K562 (cell line): ENCODE results near the gene GKAP1. TPM values are rescaled to one million over a fixed set of nuclear protein-coding genes. Genes with fewer than 3 reads are reported as not detected.

Source experiments
- ATAC-seq: fragments of 200-7000 bp; cut with Tn5 transposase; 3 replicates; pipeline ENCODE4 v1.9.1; 2020; ENCODE audit warnings: moderate library complexity
- BruUV-seq: library from RNA; stranded (reverse); fragments of 400-500 nt; replicated peaks from 2 replicates; lab custom pipeline; 2021; lab: Mats Ljungman, UMichigan
- CTCF ChIA-PET: fragments of 300-600 bp; formaldehyde crosslinking; extraction: SDS; loops from one replicate; lab custom pipeline; 2021; ENCODE audit warnings: low intra/inter-chr PET ratio; lab: Yijun Ruan, JAX
- POLR2A ChIA-PET: fragments of 300-600, 350-650 bp; sonication (Branson Sonifier 250); formaldehyde crosslinking; extraction: SDS; loops from one replicate; lab custom pipeline; 2021; ENCODE audit warnings: antibody characterized with exemption, inconsistent platforms; lab: Yijun Ruan, JAX
- DNase-seq, 4 experiments: peaks; one replicate each; pipeline versions ENCODE4 v3.0.0 to v3.0.0-alpha.2; 2011 to 2018; ENCODE audit warnings: low spot score in 3 of 4, mixed read lengths in 3 of 4; ENCODE audit errors: extremely low read depth in 1 of 4
- FAIRE-seq: peaks from 2 replicates; lab custom pipeline; 2011; peaks lifted over from hg19 to GRCh38; lab: Jason Lieb, UNC
- H2AFZ ChIP-seq: 2 replicates; pipeline ENCODE4 v1.6.0; 2011; ENCODE audit warnings: low read depth, low read length, control low read depth, inconsistent platforms
- H3K27ac ChIP-seq: fragments of 200-600 bp; 3 replicates; pipeline ENCODE4 v1.8.0; 2011; ENCODE audit warnings: low read depth, mild to moderate bottlenecking, control low read depth, inconsistent platforms, low read length, moderate library complexity, mixed read lengths; ENCODE audit errors: extremely low read depth
- H3K27me3 ChIP-seq, 2 experiments: fragments of 300-600 bp in 1 of 2; 2 replicates in 1 of 2; 3 replicates in 1 of 2; pipeline versions ENCODE4 v1.6.0 to v1.8.0; 2011; ENCODE audit warnings: inconsistent platforms in 2 of 2, low read length in 2 of 2, mild to moderate bottlenecking in 1 of 2, mixed read lengths in 1 of 2, moderate library complexity in 1 of 2; ENCODE audit not compliant: control insufficient read depth in 2 of 2, insufficient read depth in 2 of 2
- H3K36me3 ChIP-seq: fragments of 300-600 bp; 3 replicates; pipeline ENCODE4 v1.8.0; 2011; ENCODE audit warnings: mild to moderate bottlenecking, low read length, inconsistent platforms; ENCODE audit not compliant: control insufficient read depth, insufficient read depth
- H3K4me1 ChIP-seq, 2 experiments: fragments of 200-600 bp in 1 of 2; replicated peaks in 1 of 2; 2 replicates in 1 of 2; 3 replicates in 1 of 2; pipeline versions ENCODE4 v1.5.1 to v1.8.0; 2011; ENCODE audit warnings: inconsistent platforms in 2 of 2, low read length in 2 of 2, mild to moderate bottlenecking in 1 of 2, mixed read lengths in 1 of 2, moderate library complexity in 1 of 2; ENCODE audit not compliant: control insufficient read depth in 2 of 2, insufficient read depth in 2 of 2
- H3K4me2 ChIP-seq: 2 replicates; pipeline ENCODE4 v1.6.1; 2011; ENCODE audit warnings: low read length, control low read depth, inconsistent platforms, mixed read lengths; ENCODE audit not compliant: insufficient read depth
- H3K4me3 ChIP-seq: fragments of 200-600 bp; sonication (generic), shearing (Covaris generic); 2 replicates; pipeline ENCODE4 v1.5.1; 2016; ENCODE audit warnings: control low read depth, inconsistent platforms
- H3K79me2 ChIP-seq: fragments of 200-600 bp; 3 replicates; pipeline ENCODE4 v1.8.0; 2011; ENCODE audit warnings: low read length, inconsistent platforms; ENCODE audit not compliant: control insufficient read depth, insufficient read depth
- H3K9ac ChIP-seq, 2 experiments: 2 replicates each; pipeline versions ENCODE4 v1.6.0 to v1.6.1; 2011; ENCODE audit warnings: low read depth in 2 of 2, low read length in 2 of 2, control low read depth in 1 of 2, inconsistent platforms in 1 of 2, mild to moderate bottlenecking in 1 of 2, mixed read lengths in 1 of 2; ENCODE audit not compliant: insufficient read depth in 1 of 2
- H3K9me1 ChIP-seq: one replicate; pipeline ENCODE4 v1.6.0; 2011; ENCODE audit warnings: inconsistent platforms, mild to moderate bottlenecking, low read length, moderate library complexity; ENCODE audit not compliant: control insufficient read depth, insufficient read depth
- H3K9me3 ChIP-seq: replicated peaks from 2 replicates; pipeline ENCODE4 v1.5.1; 2011; ENCODE audit warnings: low read depth, low read length, inconsistent platforms; ENCODE audit not compliant: control insufficient read depth, insufficient read depth
- H4K20me1 ChIP-seq: replicated peaks from 2 replicates; pipeline ENCODE4 v1.6.1; 2011; ENCODE audit warnings: low read length, inconsistent platforms, mixed read lengths; ENCODE audit not compliant: control insufficient read depth, insufficient read depth
- HDAC1 ChIP-seq, 2 experiments: fragments of 450-650 bp; IDR thresholded peaks; 2 replicates each; pipeline ENCODE4 v1.6.1; 2016 to 2017; ENCODE audit warnings: inconsistent platforms in 1 of 2, mild to moderate bottlenecking in 1 of 2, moderate library complexity in 1 of 2
- MAFK ChIP-seq: IDR thresholded peaks from 2 replicates; pipeline ENCODE4 v1.6.1; 2011; ENCODE audit warnings: low read length, improper control_type of control experiment
- SIX5 ChIP-seq, 2 experiments: IDR thresholded peaks; 2 replicates each; pipeline ENCODE4 v1.6.1; 2011; ENCODE audit warnings: low read length in 2 of 2, borderline replicate concordance in 1 of 2, low read depth in 1 of 2, mild to moderate bottlenecking in 1 of 2, moderate library complexity in 1 of 2; ENCODE audit not compliant: insufficient read depth in 1 of 2
- ZNF316 ChIP-seq: fragments of 450-650 bp; IDR thresholded peaks from 2 replicates; pipeline ENCODE4 v1.6.1; 2016
- WGBS: fragments of 100-300 bp; shearing (Covaris generic); methylation state at CpG from one replicate; pipeline ENCODE4 v1.1.6; 2016; ENCODE audit warnings: low coverage, mixed read lengths; ENCODE audit not compliant: insufficient coverage; ENCODE audit errors: missing lambda C conversion rate; 5-methylcytosine and 5-hydroxymethylcytosine counted together
- in situ Hi-C: fragments of 300-500 bp; cut with MboI; formaldehyde crosslinking; loops from 4 replicates; pipeline ENCODE4 v1.15.0; 2018; ENCODE audit warnings: inconsistent platforms, mixed read lengths
- intact Hi-C: fragments of 100-400 bp; cut with micrococcal nuclease; formaldehyde crosslinking; loops from 2 replicates; pipeline ENCODE4 v1.14.2; 2022
- polyA plus RNA-seq, 8 experiments: library from polyadenylated mRNA; depleted of rRNA in 4 of 8; stranded (reverse) in 5 of 8; unstranded in 3 of 8; fragments of >200 nt; fragmentation: Nextera tagmentation in 2 of 8; fragmentation: Illumina TruSeq in 1 of 8; extraction: Ambion mirVana in 2 of 8; extraction: Trizol in 1 of 8; gene quantifications; 2 replicates each; pipeline versions ENCODE4 v1.2.1 to v1.2.3, GENCODE V29; 2011 to 2014; ENCODE audit warnings: inconsistent platforms in 1 of 8, missing spikeins in 1 of 8
- total RNA-seq, 7 experiments: library from RNA; depleted of rRNA in 6 of 7; stranded (reverse); fragments of >200 nt in 6 of 7; fragmentation: Illumina TruSeq in 2 of 7; extraction: Trizol in 2 of 7; gene quantifications; 2 replicates each; pipeline versions ENCODE4 v1.2.1 to v1.2.3, GENCODE V29; 2011 to 2021; ENCODE audit warnings: low replicate concordance in 1 of 7

The GKAP1 gene
- total and polyA plus RNA-seq, 9 of the 15 experiments (the other 6 are each of a cell fraction or from before 2014, with no cell fraction given), result 1.0 to 3.8 (median 2.7) TPM

- Histone ChIP-seq H3K4me2 (no peak overlapping the region), H3K79me2 (no peaks in the 10 kb centered on the region), H3K27me3 (no peaks in the 10 kb centered on the region), H3K9ac (no peak overlapping the region), H4K20me1 (no peaks in the 10 kb centered on the region), H3K9me3 (no peaks in the 10 kb centered on the region), H3K4me3 (no peak overlapping the region), H3K9me1 (no peaks in the 10 kb centered on the region), H2AFZ (no peak overlapping the region), H3K36me3 (no peaks in the 10 kb centered on the region), H3K27ac (no peak overlapping the region), H3K4me1 (no peaks in the 10 kb centered on the region)
- ChIA-PET POLR2A (no interaction called here), CTCF (no interaction called here)
- ATAC-seq (no peak), FAIRE-seq (no peak), DNase-seq (no peak)
- TF ChIP-seq ZNF316, result peak; percentile 50
- no peak for TF ChIP-seq HDAC1 (IDR thresholded peaks at IDR 0.05)
- TF ChIP-seq MAFK, result 0 out of 2 replicates have a peak, but pooled peaks have one; percentile 10
- BruUV-seq, result no TSS peak
- in situ Hi-C loops, result no loop called here
- intact Hi-C loops, result no loop called here
These were observed 101.8 kb downstream of the GKAP1 start for GRCh38 chr9:83715794-83716193.

- TF ChIP-seq SIX5 (IDR thresholded peaks at IDR 0.05; ENCODE audit: borderline replicate concordance in 1 of 2, insufficient read depth in 1 of 2, low read depth in 1 of 2, low read length in 2 of 2), result no peak
- TF ChIP-seq, all 486 proteins: peak for 0
- intact Hi-C loops (no loop called here), in situ Hi-C loops (no loop called here)
- Histone ChIP-seq H3K4me3 (no peak overlapping the region), H3K79me2 (no peaks in the 10 kb centered on the region), H2AFZ (no peak overlapping the region), H3K9me3 (no peaks in the 10 kb centered on the region), H3K9ac (no peak overlapping the region), H3K36me3 (no peaks in the 10 kb centered on the region), H3K27ac (no peak overlapping the region), H3K9me1 (no peaks in the 10 kb centered on the region), H3K4me2 (no peak overlapping the region), H4K20me1 (no peaks in the 10 kb centered on the region), H3K27me3 (no peaks in the 10 kb centered on the region), H3K4me1 (no peaks in the 10 kb centered on the region)
- FAIRE-seq (no peak), DNase-seq (no peak), ATAC-seq (no peak)
- WGBS, result 11% methylated on average over 1 of the region's 1 CpG
- CTCF ChIA-PET, result no interaction called here
- no TSS peak for BruUV-seq
- POLR2A ChIA-PET, result no interaction called here
These were observed 102.3 kb downstream of the GKAP1 start for GRCh38 chr9:83715221-83715620.
